PC-3 (cell line): Measurements from ENCODE around the gene EXOC6B. TPM values are rescaled to one million over a fixed set of nuclear protein-coding genes. Genes with fewer than 3 reads are reported as not detected.

Experiments
- ATAC-seq: fragments of 200-7000 bp; cut with Tn5 transposase; 2 replicates; pipeline ENCODE4 v1.9.1; 2020; ENCODE audit warnings: mild to moderate bottlenecking, moderate library complexity
- BruUV-seq: library from RNA; stranded (reverse); fragments of 400-500 nt; replicated peaks from 2 replicates; lab custom pipeline; 2021; lab: Mats Ljungman, UMichigan
- CTCF ChIA-PET: fragments of 300-600 bp; sonication (Branson Sonifier 250); formaldehyde crosslinking; loops from one replicate; lab custom pipeline; 2022; ENCODE audit warnings: antibody characterized with exemption; lab: Charles Lee
- POLR2A ChIA-PET: fragments of 300-600 bp; sonication (Branson Sonifier 250); formaldehyde crosslinking; loops from one replicate; lab custom pipeline; 2022; ENCODE audit warnings: antibody characterized with exemption; ENCODE audit not compliant: unreplicated experiment; lab: Charles Lee
- DNase-seq: peaks from one replicate; pipeline ENCODE4 v3.0.0-alpha.2; 2015
- H2AFZ ChIP-seq: fragments of 300-600 bp; sonication (generic); 2 replicates; pipeline ENCODE4 v1.6.0; 2016; ENCODE audit warnings: antibody characterized with exemption, low read length
- H3F3A ChIP-seq: fragments of 300-600 bp; sonication (generic); one replicate; pipeline ENCODE4 v1.6.0; 2017; ENCODE audit warnings: antibody characterized with exemption, low read length, control low read depth, mild to moderate bottlenecking; ENCODE audit not compliant: unreplicated experiment
- H3K27ac ChIP-seq: fragments of 300-600 bp; sonication (generic); 2 replicates; pipeline ENCODE4 v1.5.1; 2016; ENCODE audit warnings: mild to moderate bottlenecking, low read length
- H3K27me3 ChIP-seq: fragments of 300-600 bp; sonication (generic); 2 replicates; pipeline ENCODE4 v1.6.1; 2016; ENCODE audit warnings: low read length, mixed read lengths
- H3K36me3 ChIP-seq: fragments of 300-600 bp; sonication (generic); 2 replicates; pipeline ENCODE4 v1.6.1; 2016; ENCODE audit warnings: low read depth, mixed run types, low read length, mixed read lengths
- H3K4me1 ChIP-seq: fragments of 300-600 bp; sonication (generic); 2 replicates; pipeline ENCODE4 v1.5.1; 2016; ENCODE audit warnings: low read length; ENCODE audit not compliant: insufficient read depth
- H3K4me2 ChIP-seq: fragments of 300-600 bp; sonication (generic); 2 replicates; pipeline ENCODE4 v1.6.0; 2016; ENCODE audit warnings: low read length
- H3K4me3 ChIP-seq: fragments of 300-600 bp; sonication (generic); 2 replicates; pipeline ENCODE4 v1.5.1; 2016; ENCODE audit warnings: mild to moderate bottlenecking, low read length, mixed read lengths
- H3K79me2 ChIP-seq: fragments of 300-600 bp; sonication (generic); 2 replicates; pipeline ENCODE4 v1.6.1; 2017; ENCODE audit warnings: low read length, mixed read lengths
- H3K9ac ChIP-seq: fragments of 300-600 bp; sonication (generic); 2 replicates; pipeline ENCODE4 v1.6.0; 2016; ENCODE audit warnings: mild to moderate bottlenecking, low read length
- H3K9me2 ChIP-seq: fragments of 300-600 bp; sonication (generic); replicated peaks from 2 replicates; pipeline ENCODE4 v1.6.1; 2016; ENCODE audit warnings: mixed run types, low read length, mixed read lengths
- H3K9me3 ChIP-seq: fragments of 300-600 bp; sonication (generic); 2 replicates; pipeline ENCODE4 v1.6.1; 2016; ENCODE audit warnings: low read length, mixed read lengths
- H4K20me1 ChIP-seq: fragments of 300-600 bp; sonication (generic); 2 replicates; pipeline ENCODE4 v1.6.1; 2016; ENCODE audit warnings: low read length, mixed read lengths
- CTCF ChIP-seq: fragments of 300-600 bp; sonication (generic); conservative IDR thresholded peaks from 2 replicates; pipeline ENCODE4 v1.5.1; 2017; ENCODE audit warnings: antibody characterized with exemption, low read depth, mild to moderate bottlenecking, low read length
- EZH2 ChIP-seq: fragments of 300-600 bp; sonication (generic); IDR thresholded peaks from one replicate; pipeline ENCODE4 v1.6.1; 2017; ENCODE audit warnings: antibody characterized with exemption, mild to moderate bottlenecking, low read length; ENCODE audit not compliant: unreplicated experiment
- EZH2phosphoT487 ChIP-seq: fragments of 300-600 bp; sonication (generic); IDR thresholded peaks from 2 replicates; pipeline ENCODE4 v1.6.1; 2018; ENCODE audit warnings: mild to moderate bottlenecking, antibody characterized with exemption, low read length, borderline replicate concordance
- intact Hi-C: fragments of 100-400 bp; cut with micrococcal nuclease; formaldehyde crosslinking; loops from 2 replicates; pipeline ENCODE4 v1.9.0; 2023
- total RNA-seq: library from RNA; depleted of rRNA; stranded (reverse); fragments of >200 nt; gene quantifications from 2 replicates; pipeline ENCODE4 v1.2.3, GENCODE V29; 2014

EXOC6B gene
- total RNA-seq, 1 experiment from 2014 or later: 13.9 TPM

- Histone ChIP-seq H3K4me2 (no peak overlapping the region), H3F3A (no peaks in the 10 kb centered on the region), H4K20me1 (no peaks in the 10 kb centered on the region), H3K9me3 (no peaks in the 10 kb centered on the region), H3K9ac (no peak overlapping the region), H3K9me2 (no peaks in the 10 kb centered on the region), H2AFZ (no peak overlapping the region), H3K27ac (no peak overlapping the region), H3K79me2 (peaks cover 69% of the 10 kb centered on the region), H3K4me3 (no peak overlapping the region), H3K4me1 (peaks cover 42% of the 10 kb centered on the region), H3K36me3 (0 out of 2 replicates have a peak, but pooled peaks cover 6% of the 10 kb centered on the region), H3K27me3 (no peaks in the 10 kb centered on the region)
- TF ChIP-seq CTCF (no peak), EZH2 (no peak), EZH2phosphoT487 (no peak)
- DNase-seq (no peak), ATAC-seq (no peak)
- ChIA-PET CTCF (no interaction called here), POLR2A (no interaction called here)
- no TSS peak for BruUV-seq
- intact Hi-C loops: no loop called here
Measured at GRCh38 chr2:72822794-72823193, 3.0 kb downstream of the EXOC6B start.

GRCh38 chr2:72821983-72822382 lies 3.9 kb downstream of the EXOC6B start:
- Histone ChIP-seq H3K36me3 (0 out of 2 replicates have a peak, but pooled peaks cover 6% of the 10 kb centered on the region), H3K4me1 (peaks cover 34% of the 10 kb centered on the region), H3K4me3 (no peak overlapping the region), H3K4me2 (no peak overlapping the region), H3K9ac (no peak overlapping the region), H3K9me3 (no peaks in the 10 kb centered on the region), H2AFZ (no peak overlapping the region), H3F3A (no peaks in the 10 kb centered on the region), H3K27me3 (no peaks in the 10 kb centered on the region), H3K27ac (no peak overlapping the region), H4K20me1 (no peaks in the 10 kb centered on the region), H3K9me2 (no peaks in the 10 kb centered on the region), H3K79me2 (peaks cover 75% of the 10 kb centered on the region)
- BruUV-seq: no TSS peak
- intact Hi-C loops: no loop called here
- POLR2A ChIA-PET: no interaction called here
- ATAC-seq (no peak), DNase-seq (no peak)
- CTCF ChIA-PET: no interaction called here
- TF ChIP-seq EZH2 (no peak), CTCF (no peak), EZH2phosphoT487 (no peak)

GRCh38 chr2:72821118-72821517 lies 4.7 kb downstream of the EXOC6B start:
- H3K36me3 ChIP-seq: 0 out of 2 replicates have a peak, but pooled peaks cover 6% of the 10 kb centered on the region
- no peak for ATAC-seq
- no peak overlapping the region for H3K9ac ChIP-seq
- no TSS peak for BruUV-seq
- H3K27me3 ChIP-seq: no peaks in the 10 kb centered on the region
- ChIA-PET POLR2A (no interaction called here), CTCF (no interaction called here)
- intact Hi-C loops: no loop called here
- H3K79me2 ChIP-seq: peaks cover 81% of the 10 kb centered on the region
- H3K9me2 ChIP-seq: no peaks in the 10 kb centered on the region
- no peak for DNase-seq
- no peaks in the 10 kb centered on the region for H3F3A ChIP-seq
- H3K9me3 ChIP-seq: no peaks in the 10 kb centered on the region
- H2AFZ ChIP-seq: no peak overlapping the region
- no peaks in the 10 kb centered on the region for H4K20me1 ChIP-seq
- TF ChIP-seq EZH2phosphoT487: no peak
- TF ChIP-seq EZH2: no peak
- TF ChIP-seq CTCF: no peak
- no peak overlapping the region for H3K27ac ChIP-seq
- H3K4me1 ChIP-seq: peaks cover 26% of the 10 kb centered on the region
- H3K4me2 ChIP-seq: no peak overlapping the region
- no peak overlapping the region for H3K4me3 ChIP-seq
